Myometrial cell (primary cell): ENCODE results near the gene MRPL54. TPM values are rescaled to one million over a fixed set of nuclear protein-coding genes. Genes with fewer than 3 reads are reported as not detected.

Experiments used
- total RNA-seq: library from RNA; depleted of rRNA; stranded (reverse); fragments of >200 nt; gene quantifications from 2 replicates; pipeline ENCODE4 v1.2.3, GENCODE V29; 2015

Gene MRPL54
- total RNA-seq, result 82.9 and 117 TPM in 2 replicates

GRCh38 chr19:3762501-3763459, at the start of gene MRPL54:
MRPL54 (plus strand) TSS chr19:3762682; CDS start chr19:3762701, 19 bp downstream.

DNA sequence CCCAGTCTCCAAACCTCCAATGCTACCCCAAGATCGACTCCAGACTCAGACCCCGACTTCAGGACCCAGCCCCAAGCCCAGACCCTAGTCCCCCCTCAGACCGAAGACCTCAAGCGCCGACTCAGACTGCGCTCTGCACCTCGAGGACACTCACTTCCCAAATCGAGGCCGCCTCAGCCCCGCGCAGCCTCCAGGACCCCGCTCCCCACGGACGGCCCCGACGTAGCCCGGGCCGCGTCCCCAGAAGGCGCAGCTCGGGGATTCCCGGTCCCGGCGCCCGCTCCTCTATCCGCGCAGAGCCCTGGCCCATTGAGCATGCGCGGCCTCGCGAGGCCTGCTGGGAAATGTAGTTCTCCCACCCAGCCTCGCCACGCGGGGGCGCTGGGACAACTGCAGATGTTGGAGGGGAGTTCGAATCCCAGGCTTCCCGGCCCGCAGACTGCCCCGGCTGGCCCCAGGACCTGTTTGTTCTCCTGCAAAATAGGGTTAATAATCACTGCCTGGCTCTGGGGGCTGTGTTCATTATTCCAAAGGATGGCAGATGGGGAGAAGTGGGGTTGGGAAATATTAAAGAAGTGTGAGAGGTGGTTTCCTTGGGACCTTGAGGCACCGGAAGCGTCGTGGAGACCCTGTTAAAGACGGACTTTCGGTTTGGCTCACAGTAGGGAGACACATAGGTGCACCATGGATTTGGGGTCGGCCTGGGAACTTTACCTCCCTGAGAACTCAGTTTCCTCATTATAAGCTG, 926 bp upstream of the MRPL54 start, which contains the start of gene APBA3:
Gene APBA3, minus strand, starts transcription at position 311 of the 748 bp plus-strand sequence. CDS start 1,428 bp downstream, outside the sequence.

DNA sequence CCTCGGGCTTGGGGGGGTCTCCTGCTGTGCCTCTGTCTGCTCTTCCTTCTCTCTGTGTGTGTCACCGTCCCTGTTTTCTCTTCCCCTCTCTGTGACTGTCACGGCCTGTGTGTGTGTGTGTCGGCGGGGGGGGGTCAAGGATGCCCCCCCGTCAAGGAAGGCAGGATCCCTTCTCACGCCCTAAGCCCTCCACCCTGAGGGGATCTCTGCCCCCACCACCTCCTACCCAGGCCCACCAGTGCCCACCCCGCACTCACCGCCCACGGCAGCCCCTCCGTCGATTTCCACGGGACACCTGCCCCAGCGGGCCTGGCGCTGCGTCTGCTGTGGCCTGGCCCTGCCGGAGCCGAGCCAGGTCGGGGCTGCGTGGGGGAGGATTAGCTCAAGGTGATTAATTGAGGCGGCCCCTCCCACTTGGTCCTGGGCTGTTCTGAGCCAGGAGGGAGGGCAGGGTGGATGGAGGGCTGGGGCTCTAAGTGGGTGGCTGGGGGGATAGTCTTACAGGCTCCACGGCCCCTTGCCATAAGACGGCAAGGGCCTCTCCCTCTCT, 9.5 kb downstream of the MRPL54 start, which contains the start of gene RAX2:
Gene RAX2, minus strand, starts transcription at position 323 of the 550 bp plus-strand sequence. CDS start 486 bp downstream, outside the sequence.

GRCh38 chr19:3785938-3786824, 23.7 kb downstream of the MRPL54 start, which contains the start of gene MATK:
MATK (minus strand) TSS chr19:3786381; CDS start chr19:3785135, 1,246 bp downstream.

Other genes with a start within 250 kb of the MRPL54 start
- gene TEKTIP1, start 223.5 kb upstream of the MRPL54 start, total RNA-seq, result not detected in 2 replicates
- gene MFSD12, start 205.1 kb upstream of the MRPL54 start, total RNA-seq, result 107 and 146 TPM in 2 replicates
- gene HMG20B, start 189.7 kb upstream of the MRPL54 start, total RNA-seq, result 154 and 181 TPM in 2 replicates
- gene GIPC3, start 177.2 kb upstream of the MRPL54 start, total RNA-seq, result under 0.01 and 0.18 TPM in 2 replicates
- 3.2 and 8.6 TPM in 2 replicates for gene TBXA2R, start 155.8 kb upstream of the MRPL54 start, total RNA-seq
- 27.1 and 30.0 TPM in 2 replicates for gene CACTIN, start 135.9 kb upstream of the MRPL54 start, total RNA-seq
- 33.4 and 38.1 TPM in 2 replicates for gene PIP5K1C, start 62.2 kb upstream of the MRPL54 start, total RNA-seq
- not detected in 2 replicates for gene TJP3, start 54.3 kb upstream of the MRPL54 start, total RNA-seq
- gene APBA3, start 990 bp upstream of the MRPL54 start, total RNA-seq, result 20.8 and 27.5 TPM in 2 replicates
- gene RAX2, start 9.5 kb downstream of the MRPL54 start, total RNA-seq, result not detected in 2 replicates
- not detected in 2 replicates for gene MATK, start 23.7 kb downstream of the MRPL54 start, total RNA-seq
- gene ZFR2, start 106.4 kb downstream of the MRPL54 start, total RNA-seq, result not detected in 2 replicates
- gene ATCAY, start 118.0 kb downstream of the MRPL54 start, total RNA-seq, result 0.58 and 1.2 TPM in 2 replicates
- not detected in 2 replicates for gene NMRK2, start 170.4 kb downstream of the MRPL54 start, total RNA-seq
- 108 and 111 TPM in 2 replicates for gene DAPK3, start 208.4 kb downstream of the MRPL54 start, total RNA-seq
- gene EEF2, start 222.8 kb downstream of the MRPL54 start, total RNA-seq, result 3,099 and 3,249 TPM in 2 replicates
- 24.8 and 26.5 TPM in 2 replicates for gene PIAS4, start 245.1 kb downstream of the MRPL54 start, total RNA-seq